ENCODE measurements around the gene MUC22.
A peak's percentile ranks its signal among the peaks of the same experiment; 100 is the strongest.

DNA sequence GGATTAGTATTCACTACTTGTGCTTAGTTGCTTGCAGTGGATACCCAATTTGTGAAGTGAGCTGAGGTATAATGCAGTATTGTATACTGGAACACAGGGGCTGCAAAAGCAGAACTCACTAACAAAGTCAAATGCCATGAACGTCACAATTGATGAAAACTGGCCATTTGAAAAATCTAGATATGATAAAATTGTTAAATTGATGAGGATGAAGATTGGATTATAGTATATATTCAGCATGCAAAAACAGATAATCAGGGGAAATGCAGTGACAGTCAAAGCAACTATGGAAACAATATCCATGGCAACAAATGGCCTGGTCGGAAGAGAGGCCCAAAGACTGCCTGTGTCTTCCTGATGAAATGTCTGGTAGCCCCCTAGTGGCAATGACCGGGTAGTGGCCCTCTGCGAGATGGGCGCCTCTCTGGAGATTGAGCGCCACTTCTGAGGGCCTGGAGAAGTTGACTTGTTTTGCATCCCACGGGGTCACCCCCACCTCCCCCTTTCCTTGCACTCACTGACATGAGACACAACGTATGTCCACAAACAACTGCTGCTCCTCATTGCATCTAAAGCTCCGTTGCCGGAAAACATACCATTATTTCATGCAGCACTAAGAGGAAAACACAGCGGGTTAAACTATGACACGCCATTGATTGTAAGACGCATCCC is 58.5 kb downstream of the MUC22 start:
- TF ChIP-seq CTCF (IDR thresholded peaks at IDR 0.05; ENCODE audit: low read depth, low read length), result peak; percentile 96
- TF ChIP-seq POLR2A (IDR thresholded peaks at IDR 0.05; ENCODE audit: extremely low read depth, insufficient read length), result no peak

All from NB4 (cell line).